Neural cell (in vitro differentiated cells): ENCODE results near the gene RNASEH2C. TPM values are rescaled to one million over a fixed set of nuclear protein-coding genes. Genes with fewer than 3 reads are reported as not detected.

ENCODE experiments used
- H2AFZ ChIP-seq: fragments of 200-600, 300-800 bp; sonication (generic), shearing (Covaris generic); 2 replicates; pipeline ENCODE4 v1.6.0; 2014; ENCODE audit warnings: low read depth, mild to moderate bottlenecking, antibody characterized with exemption, low read length, moderate library complexity
- H3F3A ChIP-seq: fragments of 200-600 bp; shearing (Covaris generic); 2 replicates; pipeline ENCODE4 v1.6.1; 2016; ENCODE audit warnings: mild to moderate bottlenecking, moderate library complexity, mixed read lengths, antibody characterized with exemption, low read length; ENCODE audit not compliant: insufficient read depth, poor library complexity, severe bottlenecking
- H3K27ac ChIP-seq: fragments of 200-600, 300-800 bp; sonication (generic), shearing (Covaris generic); 2 replicates; pipeline ENCODE4 v1.5.1; 2014; ENCODE audit warnings: mild to moderate bottlenecking, low read length, moderate library complexity
- H3K27me3 ChIP-seq: fragments of 300-800, 200-600 bp; sonication (generic), shearing (Covaris generic); 2 replicates; pipeline ENCODE4 v1.6.0; 2014; ENCODE audit warnings: mild to moderate bottlenecking, low read depth, low read length, moderate library complexity; ENCODE audit not compliant: insufficient read depth
- H3K36me3 ChIP-seq: fragments of 300-800, 200-600 bp; sonication (generic), shearing (Covaris generic); 2 replicates; pipeline ENCODE4 v1.5.1; 2014; ENCODE audit warnings: mild to moderate bottlenecking, antibody characterized with exemption, low read length, moderate library complexity; ENCODE audit not compliant: insufficient read depth
- H3K4me2 ChIP-seq: fragments of 300-800, 200-600 bp; sonication (generic), shearing (Covaris generic); 2 replicates; pipeline ENCODE4 v1.6.0; 2014; ENCODE audit warnings: mild to moderate bottlenecking, low read length
- H3K4me3 ChIP-seq: fragments of 300-800, 200-600 bp; sonication (generic), shearing (Covaris generic); 2 replicates; pipeline ENCODE4 v1.5.1; 2014; ENCODE audit warnings: mild to moderate bottlenecking, low read length, moderate library complexity
- H3K79me2 ChIP-seq: fragments of 200-600 bp; shearing (Covaris generic); replicated peaks from 2 replicates; pipeline ENCODE4 v1.6.0; 2014; ENCODE audit warnings: mild to moderate bottlenecking, low read length, moderate library complexity; ENCODE audit not compliant: insufficient read depth
- H3K9ac ChIP-seq: fragments of 300-800, 200-600 bp; sonication (generic), shearing (Covaris generic); 2 replicates; pipeline ENCODE4 v1.6.1; 2016; ENCODE audit warnings: mild to moderate bottlenecking, low read length, mixed read lengths
- H3K9me2 ChIP-seq: fragments of 200-600 bp; shearing (Covaris generic); 2 replicates; pipeline ENCODE4 v1.6.1; 2016; ENCODE audit warnings: mild to moderate bottlenecking, low read length, mixed read lengths; ENCODE audit not compliant: insufficient read depth
- H3K9me3 ChIP-seq: fragments of 200-600, 300-800 bp; sonication (generic), shearing (Covaris generic); 2 replicates; pipeline ENCODE4 v1.6.1; 2016; ENCODE audit warnings: mild to moderate bottlenecking, mixed run types, low read length, moderate library complexity, mixed read lengths
- H4K20me1 ChIP-seq: fragments of 200-600 bp; shearing (Covaris generic); 2 replicates; pipeline ENCODE4 v1.6.1; 2016; ENCODE audit warnings: mild to moderate bottlenecking, mixed run types; ENCODE audit not compliant: insufficient read depth
- EP300 ChIP-seq: fragments of 450-650 bp; conservative IDR thresholded peaks from 2 replicates; pipeline ENCODE4 v1.6.1; 2014; ENCODE audit warnings: antibody characterized with exemption, mild to moderate bottlenecking, moderate library complexity; ENCODE audit not compliant: poor library complexity, severe bottlenecking
- EZH2 ChIP-seq: fragments of 200-600, 300-800 bp; shearing (Covaris generic), sonication (generic); IDR thresholded peaks from 2 replicates; pipeline ENCODE4 v1.6.1; 2014; ENCODE audit warnings: antibody characterized with exemption, low read length, borderline replicate concordance, mild to moderate bottlenecking; ENCODE audit not compliant: insufficient read depth, poor library complexity, severe bottlenecking
- MXI1 ChIP-seq: fragments of 450-650 bp; conservative IDR thresholded peaks from 2 replicates; pipeline ENCODE4 v1.6.1; 2014; ENCODE audit warnings: antibody characterized with exemption, mild to moderate bottlenecking; ENCODE audit not compliant: poor library complexity, severe bottlenecking
- POLR2AphosphoS5 ChIP-seq: IDR thresholded peaks from 2 replicates; pipeline ENCODE4 v1.6.1; 2012
- RAD21 ChIP-seq: fragments of 450-650 bp; conservative IDR thresholded peaks from 2 replicates; pipeline ENCODE4 v1.6.1; 2014; ENCODE audit warnings: antibody characterized with exemption, mild to moderate bottlenecking, moderate library complexity
- SMC3 ChIP-seq: fragments of 450-650 bp; conservative IDR thresholded peaks from 2 replicates; pipeline ENCODE4 v1.6.1; 2014; ENCODE audit warnings: antibody characterized with exemption, mild to moderate bottlenecking, moderate library complexity; ENCODE audit not compliant: poor library complexity
- TAF1 ChIP-seq: IDR thresholded peaks from 2 replicates; pipeline ENCODE4 v1.6.1; 2012; ENCODE audit warnings: low read depth
- polyA plus RNA-seq: library from polyadenylated mRNA; depleted of rRNA; stranded (reverse); fragments of >200 nt; gene quantifications from 2 replicates; pipeline ENCODE4 v1.2.3, GENCODE V29; 2014
- TF ChIP-seq, protein P1 (sequence below): fragments of 450-650 bp; IDR thresholded peaks from 2 replicates; pipeline ENCODE4 v1.5.1; 2014; ENCODE audit warnings: antibody characterized with exemption, mild to moderate bottlenecking, moderate library complexity; ENCODE audit not compliant: poor library complexity, severe bottlenecking
- TF ChIP-seq, protein P2 (sequence below): IDR thresholded peaks from 2 replicates; pipeline ENCODE4 v1.6.1; 2012; ENCODE audit warnings: borderline replicate concordance

Gene RNASEH2C
- polyA plus RNA-seq, 1 donor from 2014 or later = 38.4 TPM

DNA sequence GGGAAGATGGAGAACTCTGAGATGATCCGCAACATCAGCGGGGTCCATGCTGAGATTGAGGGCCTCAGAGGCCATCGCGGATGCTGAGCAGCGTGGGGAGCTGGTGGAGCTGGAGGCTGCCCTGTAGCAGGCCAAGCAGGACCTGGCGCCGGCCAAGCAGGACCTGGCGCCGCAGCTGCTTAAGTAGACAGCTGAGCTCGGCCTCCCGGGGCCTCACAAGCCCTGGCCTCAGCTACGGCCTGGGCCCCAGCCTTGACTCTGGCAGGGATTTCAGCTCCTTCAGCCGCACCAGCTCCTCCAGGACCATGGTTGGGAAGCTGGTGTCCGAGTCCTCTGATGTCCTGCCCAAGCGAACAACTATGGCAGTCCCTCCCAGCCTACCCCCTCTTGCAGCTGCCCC lies 7.3 kb upstream of the RNASEH2C start:
- Histone ChIP-seq H3K4me2 (no peak overlapping the region), H3K9ac (no peak overlapping the region)

DNA sequence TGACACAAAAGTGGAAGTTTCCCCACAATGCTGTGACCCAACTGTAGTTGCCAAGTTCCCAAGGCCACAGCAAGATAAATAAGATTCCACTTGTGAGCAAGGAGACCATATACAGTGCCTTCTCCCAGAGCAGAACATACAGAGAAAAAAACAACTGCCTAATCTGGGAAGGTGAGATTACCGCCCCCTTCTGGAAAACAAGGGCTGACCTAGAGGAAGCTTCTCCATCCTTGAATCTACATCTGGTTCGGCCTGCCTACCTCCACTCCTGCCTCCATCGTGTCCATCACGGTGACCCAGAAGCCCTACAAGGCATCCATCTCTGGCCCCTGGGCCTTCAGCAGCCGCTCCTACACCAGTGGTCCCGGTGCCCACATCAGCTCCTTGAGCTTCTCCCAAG lies 6.1 kb upstream of the RNASEH2C start:
- Histone ChIP-seq H3K27me3 (no peaks in the 10 kb centered on the region), H4K20me1 (no peaks in the 10 kb centered on the region), H3K27ac (no peak overlapping the region), H3K4me2 (no peak overlapping the region), H3K9ac (no peak overlapping the region), H3K79me2 (no peaks in the 10 kb centered on the region), H3K36me3 (no peaks in the 10 kb centered on the region), H3K9me3 (no peaks in the 10 kb centered on the region), H3K4me3 (no peak overlapping the region), H3F3A (no peaks in the 10 kb centered on the region), H2AFZ (no peak overlapping the region), H3K9me2 (no peaks in the 10 kb centered on the region)
- TF ChIP-seq TAF1 (no peak), EP300 (no peak), MXI1 (no peak), SMC3 (no peak), POLR2AphosphoS5 (no peak), RAD21 (no peak), EZH2 (no peak)
- TF ChIP-seq, protein P1, sequence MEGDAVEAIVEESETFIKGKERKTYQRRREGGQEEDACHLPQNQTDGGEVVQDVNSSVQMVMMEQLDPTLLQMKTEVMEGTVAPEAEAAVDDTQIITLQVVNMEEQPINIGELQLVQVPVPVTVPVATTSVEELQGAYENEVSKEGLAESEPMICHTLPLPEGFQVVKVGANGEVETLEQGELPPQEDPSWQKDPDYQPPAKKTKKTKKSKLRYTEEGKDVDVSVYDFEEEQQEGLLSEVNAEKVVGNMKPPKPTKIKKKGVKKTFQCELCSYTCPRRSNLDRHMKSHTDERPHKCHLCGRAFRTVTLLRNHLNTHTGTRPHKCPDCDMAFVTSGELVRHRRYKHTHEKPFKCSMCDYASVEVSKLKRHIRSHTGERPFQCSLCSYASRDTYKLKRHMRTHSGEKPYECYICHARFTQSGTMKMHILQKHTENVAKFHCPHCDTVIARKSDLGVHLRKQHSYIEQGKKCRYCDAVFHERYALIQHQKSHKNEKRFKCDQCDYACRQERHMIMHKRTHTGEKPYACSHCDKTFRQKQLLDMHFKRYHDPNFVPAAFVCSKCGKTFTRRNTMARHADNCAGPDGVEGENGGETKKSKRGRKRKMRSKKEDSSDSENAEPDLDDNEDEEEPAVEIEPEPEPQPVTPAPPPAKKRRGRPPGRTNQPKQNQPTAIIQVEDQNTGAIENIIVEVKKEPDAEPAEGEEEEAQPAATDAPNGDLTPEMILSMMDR = no peak
- TF ChIP-seq, protein P2, sequence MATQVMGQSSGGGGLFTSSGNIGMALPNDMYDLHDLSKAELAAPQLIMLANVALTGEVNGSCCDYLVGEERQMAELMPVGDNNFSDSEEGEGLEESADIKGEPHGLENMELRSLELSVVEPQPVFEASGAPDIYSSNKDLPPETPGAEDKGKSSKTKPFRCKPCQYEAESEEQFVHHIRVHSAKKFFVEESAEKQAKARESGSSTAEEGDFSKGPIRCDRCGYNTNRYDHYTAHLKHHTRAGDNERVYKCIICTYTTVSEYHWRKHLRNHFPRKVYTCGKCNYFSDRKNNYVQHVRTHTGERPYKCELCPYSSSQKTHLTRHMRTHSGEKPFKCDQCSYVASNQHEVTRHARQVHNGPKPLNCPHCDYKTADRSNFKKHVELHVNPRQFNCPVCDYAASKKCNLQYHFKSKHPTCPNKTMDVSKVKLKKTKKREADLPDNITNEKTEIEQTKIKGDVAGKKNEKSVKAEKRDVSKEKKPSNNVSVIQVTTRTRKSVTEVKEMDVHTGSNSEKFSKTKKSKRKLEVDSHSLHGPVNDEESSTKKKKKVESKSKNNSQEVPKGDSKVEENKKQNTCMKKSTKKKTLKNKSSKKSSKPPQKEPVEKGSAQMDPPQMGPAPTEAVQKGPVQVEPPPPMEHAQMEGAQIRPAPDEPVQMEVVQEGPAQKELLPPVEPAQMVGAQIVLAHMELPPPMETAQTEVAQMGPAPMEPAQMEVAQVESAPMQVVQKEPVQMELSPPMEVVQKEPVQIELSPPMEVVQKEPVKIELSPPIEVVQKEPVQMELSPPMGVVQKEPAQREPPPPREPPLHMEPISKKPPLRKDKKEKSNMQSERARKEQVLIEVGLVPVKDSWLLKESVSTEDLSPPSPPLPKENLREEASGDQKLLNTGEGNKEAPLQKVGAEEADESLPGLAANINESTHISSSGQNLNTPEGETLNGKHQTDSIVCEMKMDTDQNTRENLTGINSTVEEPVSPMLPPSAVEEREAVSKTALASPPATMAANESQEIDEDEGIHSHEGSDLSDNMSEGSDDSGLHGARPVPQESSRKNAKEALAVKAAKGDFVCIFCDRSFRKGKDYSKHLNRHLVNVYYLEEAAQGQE = no peak

More for the DNA sequence above, 7.3 kb upstream of the RNASEH2C start:
- Histone ChIP-seq H3K27me3 (no peaks in the 10 kb centered on the region), H3F3A (no peaks in the 10 kb centered on the region), H4K20me1 (no peaks in the 10 kb centered on the region), H3K79me2 (no peaks in the 10 kb centered on the region), H3K9me2 (no peaks in the 10 kb centered on the region), H3K9me3 (no peaks in the 10 kb centered on the region), H3K4me3 (no peak overlapping the region), H3K36me3 (no peaks in the 10 kb centered on the region), H2AFZ (no peak overlapping the region), H3K27ac (no peak overlapping the region)
- TF ChIP-seq, protein P1 = no peak
- no peak for TF ChIP-seq EZH2
- no peak for TF ChIP-seq RAD21
- TF ChIP-seq, protein P2 = no peak
- TF ChIP-seq SMC3 = no peak
- TF ChIP-seq EP300 = no peak
